Caco-2 (cell line): Measurements from ENCODE around the gene NKX2-3. TPM values are rescaled to one million over a fixed set of nuclear protein-coding genes. Genes with fewer than 3 reads are reported as not detected.

Experiments used
- BruUV-seq: library from RNA; stranded (reverse); fragments of 400-500 nt; replicated peaks from 2 replicates; lab custom pipeline; 2021; lab: Mats Ljungman, UMichigan
- CTCF ChIA-PET: fragments of 300-600 bp; sonication (Branson Sonifier 250); formaldehyde crosslinking; loops from one replicate; lab custom pipeline; 2022; ENCODE audit warnings: antibody characterized with exemption; lab: Charles Lee
- POLR2A ChIA-PET: fragments of 300-600 bp; sonication (Branson Sonifier 250); formaldehyde crosslinking; loops from one replicate; lab custom pipeline; 2022; ENCODE audit warnings: antibody characterized with exemption; lab: Charles Lee
- DNase-seq, 2 experiments: peaks; one replicate each; pipeline versions ENCODE4 v3.0.0 to v3.0.0-alpha.2; 2020 to 2022
- H3K27me3 ChIP-seq: replicated peaks from 2 replicates; pipeline ENCODE4 v1.6.0; 2011; ENCODE audit warnings: low read length; ENCODE audit not compliant: control insufficient read depth, insufficient read depth
- H3K36me3 ChIP-seq: 2 replicates; pipeline ENCODE4 v1.5.1; 2011; ENCODE audit warnings: low read length; ENCODE audit not compliant: control insufficient read depth, insufficient read depth
- H3K4me1 ChIP-seq: fragments of 250-450 bp; sonication (Bioruptor Pico); 2 replicates; pipeline ENCODE4 v1.5.1; 2020; ENCODE audit warnings: mild to moderate bottlenecking
- H3K4me3 ChIP-seq: 2 replicates; pipeline ENCODE4 v1.5.1; 2011; ENCODE audit warnings: low read depth, mild to moderate bottlenecking, control low read depth, low read length
- H3K9me3 ChIP-seq: fragments of 250-450 bp; sonication (Bioruptor Pico); 2 replicates; pipeline ENCODE4 v1.5.1; 2020; ENCODE audit warnings: mild to moderate bottlenecking, moderate library complexity
- H3K27ac Mint-ChIP-seq: one replicate; pipeline ENCODE4 v1.8.0; 2022; ENCODE audit warnings: mixed read lengths; ENCODE audit not compliant: unreplicated experiment
- H3K27me3 Mint-ChIP-seq: one replicate; pipeline ENCODE4 v1.8.0; 2022; ENCODE audit warnings: mixed read lengths; ENCODE audit not compliant: insufficient read depth, unreplicated experiment
- H3K36me3 Mint-ChIP-seq: one replicate; pipeline ENCODE4 v1.8.0; 2022; ENCODE audit warnings: mild to moderate bottlenecking, mixed read lengths; ENCODE audit not compliant: insufficient read depth, unreplicated experiment
- H3K4me1 Mint-ChIP-seq: one replicate; pipeline ENCODE4 v1.8.0; 2022; ENCODE audit warnings: low read depth, mixed read lengths; ENCODE audit not compliant: unreplicated experiment
- H3K4me3 Mint-ChIP-seq: one replicate; pipeline ENCODE4 v1.8.0; 2022; ENCODE audit warnings: mild to moderate bottlenecking, moderate library complexity, mixed read lengths; ENCODE audit not compliant: unreplicated experiment
- H3K9me3 Mint-ChIP-seq: one replicate; pipeline ENCODE4 v1.8.0; 2022; ENCODE audit warnings: mixed read lengths; ENCODE audit not compliant: unreplicated experiment
- CTCF ChIP-seq, 2 experiments: fragments of 200-600 bp in 1 of 2; IDR thresholded peaks; 1 replicate in 1 of 2; 2 replicates in 1 of 2; pipeline versions ENCODE4 v1.5.1 to v1.8.0; 2011 to 2022; ENCODE audit warnings: antibody characterized with exemption in 1 of 2, control low read depth in 1 of 2, inconsistent platforms in 1 of 2, low read depth in 1 of 2, low read length in 1 of 2, mild to moderate bottlenecking in 1 of 2, moderate library complexity in 1 of 2; ENCODE audit not compliant: insufficient read depth in 1 of 2, severe bottlenecking in 1 of 2, unreplicated experiment in 1 of 2
- intact Hi-C: fragments of 100-400 bp; cut with micrococcal nuclease; formaldehyde crosslinking; loops from one replicate; pipeline ENCODE4 v1.10.0; 2022; ENCODE audit not compliant: unreplicated experiment
- total RNA-seq: library from RNA; stranded (reverse); gene quantifications from 2 replicates; pipeline ENCODE4 v1.2.3, GENCODE V29; 2022

Gene NKX2-3
- total RNA-seq, 1 experiment from 2014 or later: 0.43 TPM

GRCh38 chr10:99569961-99570360 lies 37.2 kb downstream of the NKX2-3 start:
- H3K36me3 Mint-ChIP-seq: no peaks in the 10 kb centered on the region
- H3K27ac Mint-ChIP-seq: no peak overlapping the region
- no peak for DNase-seq
- no peaks in the 10 kb centered on the region for H3K36me3 ChIP-seq
- H3K9me3 ChIP-seq: no peaks in the 10 kb centered on the region
- no peak for TF ChIP-seq CTCF (IDR thresholded peaks at IDR 0.05; ENCODE audit: insufficient read depth in 1 of 2, low read depth in 1 of 2, low read length in 1 of 2, severe bottlenecking in 1 of 2, unreplicated experiment in 1 of 2)
- no peaks in the 10 kb centered on the region for H3K27me3 Mint-ChIP-seq
- BruUV-seq: no TSS peak
- no peak overlapping the region for H3K4me3 Mint-ChIP-seq
- H3K4me1 Mint-ChIP-seq: peaks cover 6% of the 10 kb centered on the region
- ChIA-PET POLR2A (no interaction called here), CTCF (no interaction called here)
- H3K4me3 ChIP-seq: no peak overlapping the region
- no peaks in the 10 kb centered on the region for H3K27me3 ChIP-seq
- intact Hi-C loops: no loop called here
- no peaks in the 10 kb centered on the region for H3K9me3 Mint-ChIP-seq
- H3K4me1 ChIP-seq: 0 out of 2 replicates have a peak, but pooled peaks cover 3% of the 10 kb centered on the region

GRCh38 chr10:99571816-99572215 lies 39.1 kb downstream of the NKX2-3 start:
- no TSS peak for BruUV-seq
- TF ChIP-seq CTCF (IDR thresholded peaks at IDR 0.05; ENCODE audit: insufficient read depth in 1 of 2, low read depth in 1 of 2, low read length in 1 of 2, severe bottlenecking in 1 of 2, unreplicated experiment in 1 of 2): no peak
- no peaks in the 10 kb centered on the region for H3K36me3 Mint-ChIP-seq
- H3K9me3 Mint-ChIP-seq: no peaks in the 10 kb centered on the region
- H3K4me3 ChIP-seq: no peak overlapping the region
- no peak for DNase-seq
- H3K4me1 Mint-ChIP-seq: peaks cover 6% of the 10 kb centered on the region
- intact Hi-C loops: no loop called here
- H3K4me1 ChIP-seq: 0 out of 2 replicates have a peak, but pooled peaks cover 3% of the 10 kb centered on the region
- H3K27ac Mint-ChIP-seq: no peak overlapping the region
- H3K36me3 ChIP-seq: no peaks in the 10 kb centered on the region
- ChIA-PET CTCF (no interaction called here), POLR2A (no interaction called here)
- no peaks in the 10 kb centered on the region for H3K27me3 ChIP-seq
- H3K27me3 Mint-ChIP-seq: no peaks in the 10 kb centered on the region
- no peaks in the 10 kb centered on the region for H3K9me3 ChIP-seq
- H3K4me3 Mint-ChIP-seq: no peak overlapping the region

- peaks cover 6% of the 10 kb centered on the region for H3K4me1 Mint-ChIP-seq
- Histone ChIP-seq H3K9me3 (no peaks in the 10 kb centered on the region), H3K4me3 (no peak overlapping the region), H3K27me3 (no peaks in the 10 kb centered on the region), H3K36me3 (no peaks in the 10 kb centered on the region), H3K4me1 (0 out of 2 replicates have a peak, but pooled peaks cover 3% of the 10 kb centered on the region)
- BruUV-seq: no TSS peak
- H3K9me3 Mint-ChIP-seq: no peaks in the 10 kb centered on the region
- no peak overlapping the region for H3K27ac Mint-ChIP-seq
- no peak for DNase-seq
- POLR2A ChIA-PET: no interaction called here
- TF ChIP-seq CTCF (IDR thresholded peaks at IDR 0.05; ENCODE audit: insufficient read depth in 1 of 2, low read depth in 1 of 2, low read length in 1 of 2, severe bottlenecking in 1 of 2, unreplicated experiment in 1 of 2): no peak
- no peaks in the 10 kb centered on the region for H3K27me3 Mint-ChIP-seq
- CTCF ChIA-PET: no interaction called here
- no peak overlapping the region for H3K4me3 Mint-ChIP-seq
- intact Hi-C loops: no loop called here
- no peaks in the 10 kb centered on the region for H3K36me3 Mint-ChIP-seq
Measured at GRCh38 chr10:99573790-99574189, 41.0 kb downstream of the NKX2-3 start.
